NCI-H187 treated with DMSO at 0.1 percent for 48 hours (cell line): ENCODE measurements around the gene MMD.
"Not testable (repeated sequence)": the region's sequence is repeated elsewhere in the genome, so short reads cannot be mapped to it uniquely, and the experiment has no call there.

Experiments used
- DNase-seq: peaks from one replicate; lab custom pipeline; 2025; lab: John Stamatoyannopoulos, UW

Gene MMD

DNA sequence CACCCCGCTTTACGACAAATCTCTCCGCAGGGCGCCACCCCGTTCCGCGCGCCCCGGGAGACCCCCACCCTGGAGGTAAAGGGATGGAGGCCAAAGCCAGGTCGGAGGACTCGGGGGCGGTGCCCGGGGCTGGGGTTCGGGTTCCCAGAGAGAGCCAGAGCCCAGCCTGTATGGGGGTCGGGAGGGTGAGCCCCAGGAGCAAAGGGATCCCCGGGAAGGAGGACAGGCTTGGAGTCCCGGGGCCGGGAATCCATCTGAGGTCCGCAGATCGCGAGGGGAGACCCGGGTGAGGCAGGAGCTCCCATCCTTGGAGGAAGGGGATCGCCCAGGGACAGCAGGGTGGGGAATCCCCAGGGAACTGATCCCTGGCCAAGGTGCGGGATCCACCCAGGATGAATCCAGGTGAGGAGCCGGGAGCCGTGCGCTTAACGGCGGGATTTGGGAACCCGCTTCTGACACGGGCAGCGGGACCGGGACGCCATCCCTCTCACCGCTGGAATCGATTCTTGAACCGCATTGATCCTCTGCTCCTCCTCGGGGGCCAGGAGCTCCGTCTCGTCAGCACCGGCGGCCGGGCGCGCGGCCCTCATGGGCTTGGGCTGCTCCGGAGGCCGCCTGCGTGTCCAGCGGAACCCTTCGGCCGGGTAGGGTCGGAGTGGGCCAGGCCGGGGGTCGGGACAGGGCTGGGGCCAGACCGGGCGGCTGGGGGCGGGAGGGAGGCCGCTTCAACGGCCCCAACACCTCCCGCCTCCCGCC, at the start of gene MMD:
MMD (minus strand) TSS at position 657 of the 756 bp plus-strand sequence; CDS start at position 517, 140 bp downstream.
- no peak for DNase-seq

DNA sequence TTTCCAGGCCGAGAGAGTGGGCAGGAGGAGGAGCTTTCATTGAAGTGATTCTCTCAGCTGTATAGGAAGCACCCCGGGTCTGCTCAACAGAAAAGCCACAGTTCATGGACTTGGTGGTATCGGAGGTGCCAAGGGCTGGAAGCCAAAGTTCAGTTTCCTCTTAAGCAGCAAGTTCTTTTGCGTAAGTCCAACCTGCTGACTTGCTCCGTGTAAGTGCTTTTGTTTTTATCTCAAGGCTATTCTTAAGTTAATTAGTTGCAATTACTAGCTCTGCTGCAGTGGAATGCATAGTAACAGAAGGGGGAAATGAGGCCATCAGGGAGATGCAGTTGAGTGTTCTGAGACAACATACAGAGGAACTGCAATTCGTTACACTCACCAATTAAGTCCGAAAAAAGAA, 45.0 kb upstream of the MMD start:
- DNase-seq: no peak

- not testable (repeated sequence) for DNase-seq
Observed at GRCh38 chr17:55465771-55466170, 44.1 kb upstream of the MMD start.

GRCh38 chr17:55463600-55463999, 42.0 kb upstream of the MMD start:
- DNase-seq: no peak

DNA sequence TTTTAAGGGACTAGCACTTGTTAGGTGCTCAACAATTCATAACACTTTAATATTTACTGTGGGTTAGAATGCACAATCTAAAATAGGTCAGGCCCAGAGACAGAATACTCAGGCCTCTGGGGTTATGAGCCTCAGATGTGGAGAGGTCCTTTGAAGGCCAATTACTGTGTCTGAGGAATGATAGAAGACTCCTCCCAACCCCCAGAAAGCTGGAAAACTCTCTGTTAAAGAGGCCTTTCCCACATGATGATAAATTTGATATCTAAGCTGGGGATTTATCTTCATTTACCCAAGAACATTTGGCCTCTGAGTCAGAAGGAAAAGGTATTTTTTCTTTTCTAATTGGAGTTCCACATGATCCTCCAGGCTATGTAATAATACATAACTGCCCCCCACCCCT, 41.1 kb upstream of the MMD start:
- no peak for DNase-seq

DNA sequence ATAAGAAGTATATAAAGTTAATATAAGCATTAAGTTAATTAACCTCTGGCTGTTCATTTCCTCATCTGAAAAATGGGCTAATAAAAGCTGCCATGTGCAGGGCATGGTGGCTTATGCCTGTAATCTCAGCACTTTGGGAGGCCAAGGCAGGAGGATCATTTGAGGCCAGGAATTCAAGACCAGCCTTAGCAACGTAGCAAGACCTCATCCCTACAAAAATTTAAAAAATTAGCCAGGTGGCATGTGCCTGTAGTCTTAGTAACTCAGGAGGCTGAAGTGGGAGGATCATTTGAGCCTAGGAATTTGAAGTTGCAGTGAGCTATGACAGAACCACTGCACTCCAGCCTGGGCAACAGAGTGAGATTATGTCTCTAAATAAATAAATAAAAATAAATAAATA, 40.6 kb upstream of the MMD start:
- DNase-seq: no peak

- no peak for DNase-seq
Observed at GRCh38 chr17:55458978-55459377, 37.3 kb upstream of the MMD start.

GRCh38 chr17:55458287-55458900, 36.8 kb upstream of the MMD start:
- no peak for DNase-seq

- no peak for DNase-seq
Observed at GRCh38 chr17:55456307-55457240, 34.9 kb upstream of the MMD start.

DNA sequence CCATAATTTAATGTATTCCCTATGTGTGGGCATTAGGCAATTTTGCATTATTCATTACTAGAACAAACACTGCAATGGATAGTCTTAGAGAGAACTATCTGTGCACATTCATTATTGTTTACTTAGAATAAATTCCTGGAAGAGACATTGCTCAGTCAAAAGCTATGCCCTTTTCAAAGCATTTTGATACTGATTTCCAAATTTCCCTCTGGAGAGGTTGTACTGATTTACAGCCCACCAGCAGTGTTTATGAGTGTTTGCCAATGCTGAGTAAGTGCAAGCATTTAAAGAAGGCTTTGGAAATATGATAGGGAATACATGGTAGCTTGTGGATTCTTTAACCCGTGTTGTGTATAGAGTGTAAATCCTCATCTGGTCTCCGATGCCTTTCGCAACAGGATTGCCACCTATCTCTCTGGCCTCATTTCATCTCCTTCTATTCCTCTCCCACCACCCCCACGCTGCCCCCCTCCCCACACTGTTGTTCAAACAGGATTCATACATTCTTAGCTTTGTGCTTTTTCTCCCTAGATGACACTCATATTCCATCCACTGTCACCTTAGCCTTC, 33.4 kb upstream of the MMD start:
- DNase-seq: no peak

- no peak for DNase-seq
Observed at GRCh38 chr17:55453839-55454557, 32.4 kb upstream of the MMD start.

- no peak for DNase-seq
Observed at GRCh38 chr17:55452139-55452790, 30.6 kb upstream of the MMD start.

DNA sequence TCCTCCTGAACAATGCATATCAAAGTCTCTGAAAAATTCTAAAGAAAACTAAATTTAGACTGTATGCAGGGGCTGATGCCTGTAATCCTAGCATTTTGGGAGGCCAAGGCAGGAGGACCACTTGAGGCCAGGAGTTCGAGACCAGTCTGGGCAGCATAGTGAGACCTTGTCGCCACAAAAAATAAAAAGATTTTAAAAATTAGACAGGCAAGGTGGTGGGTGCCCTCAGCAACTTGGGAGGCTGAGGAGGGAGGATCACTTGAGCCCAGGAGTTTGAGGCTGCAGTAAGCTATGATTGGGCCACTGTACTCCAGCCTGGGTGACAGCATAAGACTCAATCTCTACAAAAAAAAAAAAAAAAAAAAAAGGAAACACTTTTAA, 30.1 kb upstream of the MMD start:
- DNase-seq: no peak

- DNase-seq: no peak
Observed at GRCh38 chr17:55451203-55451641, 29.6 kb upstream of the MMD start.

DNA sequence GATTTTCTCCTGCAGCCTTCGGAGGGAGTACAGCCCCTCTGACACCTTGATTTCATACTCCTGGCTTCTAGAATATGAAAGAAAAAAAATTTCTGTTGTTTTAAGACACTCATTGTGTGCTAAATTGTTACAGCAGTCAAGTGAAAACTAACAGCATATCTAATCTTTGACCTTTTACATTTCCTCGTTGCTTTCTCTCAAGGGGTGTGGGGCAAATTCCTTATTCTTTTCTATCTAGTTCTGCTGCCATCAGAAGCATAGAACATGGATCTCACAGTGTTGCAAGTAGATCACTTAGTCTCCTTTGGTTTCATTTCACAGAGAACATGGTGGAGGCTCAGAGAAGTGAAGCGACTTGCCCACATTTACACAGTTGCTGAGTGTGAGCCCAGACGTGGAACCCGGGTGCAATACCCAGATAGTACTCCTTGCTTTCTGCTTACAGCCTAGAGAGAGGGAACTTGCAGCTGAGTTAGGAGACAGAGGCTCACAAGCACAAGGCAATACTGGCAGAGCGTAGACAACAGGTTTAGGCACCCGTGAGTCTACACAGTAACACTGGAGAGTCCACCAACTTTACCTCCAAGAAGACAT, 28.7 kb upstream of the MMD start:
- DNase-seq: no peak

- DNase-seq: no peak
Observed at GRCh38 chr17:55448681-55449080, 27.0 kb upstream of the MMD start.

- DNase-seq: no peak
Observed at GRCh38 chr17:55446581-55447205, 25.1 kb upstream of the MMD start.

DNA sequence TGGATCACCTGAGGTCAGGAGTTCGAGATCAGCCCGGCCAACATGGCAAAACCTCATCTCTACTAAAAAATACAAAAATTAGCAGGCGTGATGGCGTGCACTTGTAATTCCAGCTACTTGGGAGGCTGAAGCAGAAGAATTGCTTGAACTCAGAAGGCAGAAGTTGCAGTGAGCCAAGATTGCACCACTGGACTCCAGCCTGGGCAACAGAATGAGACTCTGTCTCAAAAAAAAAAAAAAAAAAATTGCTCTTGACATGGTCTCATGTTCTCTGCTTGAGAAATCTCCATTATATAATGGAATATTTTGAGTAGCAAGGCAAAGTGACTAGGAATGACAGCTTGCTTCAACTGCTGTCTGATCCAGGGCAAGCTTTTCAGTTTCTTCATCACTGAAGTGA, 24.4 kb upstream of the MMD start:
- DNase-seq: not testable (repeated sequence)

- DNase-seq: no peak
Observed at GRCh38 chr17:55444471-55445441, 23.1 kb upstream of the MMD start.
